Neuron (in vitro differentiated cells): ENCODE results near the gene DUSP2.

Experiments used
- H2AFZ ChIP-seq: one replicate; pipeline ENCODE4 v1.6.1; 2013; ENCODE audit warnings: low read depth, mild to moderate bottlenecking, inconsistent platforms, low read length, moderate library complexity
- H3K27me3 ChIP-seq: one replicate; pipeline ENCODE4 v1.6.1; 2013; ENCODE audit warnings: low read length; ENCODE audit not compliant: insufficient read depth
- H3K36me3 ChIP-seq: one replicate; pipeline ENCODE4 v1.6.1; 2013; ENCODE audit warnings: low read length; ENCODE audit not compliant: insufficient read depth
- H3K4me1 ChIP-seq: one replicate; pipeline ENCODE4 v1.6.1; 2013; ENCODE audit warnings: low read length; ENCODE audit not compliant: insufficient read depth
- H3K4me3 ChIP-seq: 2 replicates; pipeline ENCODE4 v1.5.1; 2013; ENCODE audit warnings: mild to moderate bottlenecking, low read length, moderate library complexity
- H3K9me3 ChIP-seq: one replicate; pipeline ENCODE4 v1.6.1; 2013; ENCODE audit warnings: low read length

DUSP2 gene

GRCh38 chr2:96108541-96109360 is 36.5 kb downstream of the DUSP2 start:
- Histone ChIP-seq H3K9me3 (peaks cover 4% of the 10 kb centered on the region), H3K4me3 (no peak overlapping the region), H3K4me1 (peaks cover 9% of the 10 kb centered on the region), H2AFZ (no peak overlapping the region), H3K36me3 (no peaks in the 10 kb centered on the region), H3K27me3 (peaks cover 10% of the 10 kb centered on the region)

DNA sequence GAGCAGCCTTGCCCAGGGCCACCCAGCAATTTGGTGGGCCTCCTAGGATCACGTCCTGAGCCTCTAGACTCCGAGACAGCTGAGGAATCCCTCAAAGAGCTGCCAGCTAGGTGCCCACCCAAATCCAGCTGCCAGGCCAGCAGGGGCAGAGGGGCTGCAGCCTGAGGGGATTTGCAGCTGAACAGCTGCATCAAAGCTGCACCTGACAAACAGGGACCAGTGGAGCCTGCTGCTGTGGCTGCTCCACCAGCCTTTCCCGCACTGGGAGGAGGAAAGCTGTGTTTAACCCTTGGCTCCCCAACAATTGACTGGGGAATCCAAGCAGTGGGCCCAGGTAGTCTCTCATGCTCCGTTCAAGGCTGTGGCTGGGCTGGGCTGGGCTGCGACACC is 37.1 kb downstream of the DUSP2 start:
- peaks cover 4% of the 10 kb centered on the region for H3K9me3 ChIP-seq
- H2AFZ ChIP-seq = no peak overlapping the region
- peaks cover 4% of the 10 kb centered on the region for H3K27me3 ChIP-seq
- H3K4me3 ChIP-seq = no peak overlapping the region
- peaks cover 9% of the 10 kb centered on the region for H3K4me1 ChIP-seq
- H3K36me3 ChIP-seq = no peaks in the 10 kb centered on the region

DNA sequence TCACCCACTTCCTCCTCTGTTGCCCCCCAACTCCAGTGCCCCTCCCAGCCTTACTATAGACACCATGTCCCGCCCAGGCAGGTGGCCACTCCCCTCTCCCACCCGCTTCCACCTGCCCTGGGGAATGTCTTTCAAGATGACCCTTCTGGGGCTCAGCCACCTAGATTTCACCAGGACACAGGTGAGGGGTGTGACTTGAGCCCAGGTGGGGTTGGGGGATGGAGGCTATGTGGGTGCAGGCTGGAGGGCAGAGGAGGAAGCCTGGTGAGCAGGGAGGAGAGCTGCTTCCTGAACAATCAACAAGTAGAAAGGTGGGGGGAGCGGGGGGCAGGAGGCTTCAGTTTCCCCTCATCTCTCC is 37.6 kb downstream of the DUSP2 start:
- H2AFZ ChIP-seq = no peak overlapping the region
- H3K4me1 ChIP-seq = peaks cover 9% of the 10 kb centered on the region
- no peaks in the 10 kb centered on the region for H3K36me3 ChIP-seq
- peaks cover 4% of the 10 kb centered on the region for H3K9me3 ChIP-seq
- no peak overlapping the region for H3K4me3 ChIP-seq
- H3K27me3 ChIP-seq = no peaks in the 10 kb centered on the region

- no peaks in the 10 kb centered on the region for H3K27me3 ChIP-seq
- H3K4me3 ChIP-seq = no peak overlapping the region
- H3K36me3 ChIP-seq = no peaks in the 10 kb centered on the region
- H3K4me1 ChIP-seq = peaks cover 9% of the 10 kb centered on the region
- H3K9me3 ChIP-seq = peaks cover 4% of the 10 kb centered on the region
- no peak overlapping the region for H2AFZ ChIP-seq
Measured at GRCh38 chr2:96106991-96107707, 38.1 kb downstream of the DUSP2 start.

- H3K27me3 ChIP-seq = peaks cover 2% of the 10 kb centered on the region
- H3K9me3 ChIP-seq = peaks cover 4% of the 10 kb centered on the region
- H3K36me3 ChIP-seq = no peaks in the 10 kb centered on the region
- H2AFZ ChIP-seq = no peak overlapping the region
- no peak overlapping the region for H3K4me3 ChIP-seq
- peaks cover 9% of the 10 kb centered on the region for H3K4me1 ChIP-seq
Measured at GRCh38 chr2:96105994-96106715, 39.1 kb downstream of the DUSP2 start.

GRCh38 chr2:96105152-96105915 is 39.9 kb downstream of the DUSP2 start:
- H3K4me3 ChIP-seq = no peak overlapping the region
- peaks cover 4% of the 10 kb centered on the region for H3K9me3 ChIP-seq
- peaks cover 2% of the 10 kb centered on the region for H3K27me3 ChIP-seq
- no peak overlapping the region for H2AFZ ChIP-seq
- peaks cover 9% of the 10 kb centered on the region for H3K4me1 ChIP-seq
- H3K36me3 ChIP-seq = no peaks in the 10 kb centered on the region

DNA sequence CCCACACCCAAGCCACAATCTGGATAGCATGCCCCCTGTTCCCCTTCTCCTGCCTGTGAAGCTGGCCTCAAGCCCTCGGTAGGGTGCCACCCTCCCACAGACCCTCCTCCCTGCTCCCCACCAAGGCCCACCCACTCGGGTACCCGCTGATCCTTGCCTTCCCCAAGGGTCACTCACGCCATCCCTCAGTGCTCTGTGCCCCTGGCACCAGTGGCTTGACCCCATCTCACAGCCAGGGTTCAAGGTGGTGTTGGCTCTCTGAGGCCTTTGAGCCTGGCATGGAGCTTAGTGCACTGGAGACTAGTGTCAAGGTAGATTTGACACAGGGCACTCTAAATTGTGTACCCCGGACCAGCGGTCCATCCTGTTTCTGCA is 40.8 kb downstream of the DUSP2 start:
- H3K27me3 ChIP-seq = peaks cover 2% of the 10 kb centered on the region
- H3K4me1 ChIP-seq = peaks cover 9% of the 10 kb centered on the region
- H3K4me3 ChIP-seq = no peak overlapping the region
- H3K36me3 ChIP-seq = no peaks in the 10 kb centered on the region
- H3K9me3 ChIP-seq = peaks cover 4% of the 10 kb centered on the region
- no peak overlapping the region for H2AFZ ChIP-seq

DNA sequence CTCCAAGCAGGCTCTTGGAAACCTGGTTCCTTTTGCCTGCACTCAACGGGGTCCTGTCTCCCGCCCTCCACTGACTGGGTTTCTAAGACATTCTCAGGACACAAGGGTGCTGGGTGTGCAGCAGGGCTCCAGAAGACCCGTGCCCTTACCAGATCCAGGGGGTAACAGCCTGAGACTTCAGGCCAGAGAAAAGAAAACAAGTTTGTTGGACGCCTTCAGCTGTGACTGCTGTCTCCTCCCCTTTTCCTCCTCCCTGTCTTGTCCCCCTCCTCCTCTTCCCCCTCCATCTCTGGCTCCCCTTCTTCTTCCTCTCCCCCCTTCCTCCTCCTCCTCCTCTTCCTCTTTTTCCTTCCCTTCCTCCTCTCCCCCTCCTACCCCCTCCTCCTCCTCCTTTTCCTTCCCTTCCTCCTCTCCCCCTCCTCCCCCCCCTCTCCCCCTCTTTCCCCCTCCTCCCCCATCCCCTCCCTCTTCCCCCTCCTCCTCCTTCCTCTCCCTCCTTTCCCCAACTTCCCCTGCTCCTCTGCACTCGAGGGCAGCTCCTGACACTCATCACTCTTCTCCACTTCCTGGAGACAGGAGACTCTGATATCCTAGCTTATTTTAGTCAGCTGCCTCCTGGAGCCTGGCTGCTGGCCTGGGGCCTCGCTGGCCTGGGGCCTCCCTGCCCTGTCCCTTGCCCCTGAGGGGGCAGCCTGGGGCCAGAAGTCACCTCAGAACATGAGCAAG is 41.3 kb downstream of the DUSP2 start:
- Histone ChIP-seq H3K27me3 (peaks cover 2% of the 10 kb centered on the region), H3K9me3 (peaks cover 4% of the 10 kb centered on the region), H3K4me1 (peaks cover 7% of the 10 kb centered on the region), H3K4me3 (no peak overlapping the region), H3K36me3 (no peaks in the 10 kb centered on the region), H2AFZ (no peak overlapping the region)

GRCh38 chr2:96103187-96103601 is 42.0 kb downstream of the DUSP2 start:
- Histone ChIP-seq H3K9me3 (peaks cover 4% of the 10 kb centered on the region), H3K4me3 (no peak overlapping the region), H3K27me3 (peaks cover 2% of the 10 kb centered on the region)

GRCh38 chr2:96102596-96103186 is 42.5 kb downstream of the DUSP2 start:
- Histone ChIP-seq H3K9me3 (peaks cover 4% of the 10 kb centered on the region), H3K36me3 (no peaks in the 10 kb centered on the region)

More at GRCh38 chr2:96103187-96103601, 42.0 kb downstream of the DUSP2 start:
- H3K4me1 ChIP-seq = no peaks in the 10 kb centered on the region
- H3K36me3 ChIP-seq = no peaks in the 10 kb centered on the region
- H2AFZ ChIP-seq = no peak overlapping the region

DNA sequence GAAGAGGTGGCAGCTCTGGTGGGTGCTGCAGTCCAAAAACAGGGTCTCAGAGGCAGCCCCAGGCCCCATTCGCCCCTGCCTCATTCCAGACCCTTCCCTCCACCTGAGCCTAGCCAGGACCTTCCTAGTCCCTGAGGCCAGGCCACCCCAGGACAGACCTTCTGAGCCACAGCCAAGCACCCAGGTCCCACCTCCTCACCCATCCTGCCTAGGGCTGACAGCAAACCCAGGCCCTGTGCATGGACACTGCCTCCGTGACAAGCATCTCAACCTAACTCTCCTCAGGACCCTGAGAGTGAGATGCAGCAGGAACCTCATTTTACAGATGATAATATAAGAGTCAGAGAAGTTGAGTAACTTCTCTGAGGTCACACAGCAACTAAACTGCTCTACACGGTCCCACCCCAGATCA is 44.3 kb downstream of the DUSP2 start:
- peaks cover 4% of the 10 kb centered on the region for H3K9me3 ChIP-seq
- no peaks in the 10 kb centered on the region for H3K4me1 ChIP-seq
- H3K36me3 ChIP-seq = no peaks in the 10 kb centered on the region
- H3K27me3 ChIP-seq = peaks cover 2% of the 10 kb centered on the region
- H3K4me3 ChIP-seq = no peak overlapping the region
- H2AFZ ChIP-seq = no peak overlapping the region

More at GRCh38 chr2:96102596-96103186, 42.5 kb downstream of the DUSP2 start:
- peaks cover 2% of the 10 kb centered on the region for H3K27me3 ChIP-seq
- no peak overlapping the region for H2AFZ ChIP-seq
- H3K4me3 ChIP-seq = no peak overlapping the region
- H3K4me1 ChIP-seq = no peaks in the 10 kb centered on the region
